Heart left ventricle (tissue), 13 donors: ENCODE data around the gene SMIM12.

ENCODE experiments used
- POLR2A ChIP-seq, 2 donors: fragments of 450-650 bp; IDR thresholded peaks; one replicate each; pipeline ENCODE4 v1.6.1; 2017; ENCODE audit warnings: antibody characterized with exemption in 2 of 2, mild to moderate bottlenecking in 2 of 2, moderate library complexity in 2 of 2
- TF ChIP-seq, protein P1 (sequence below), 12 donors: fragments of 200-600 bp; sonication (generic) in 4 of 12; IDR thresholded peaks; one replicate each; pipeline versions ENCODE4 v1.5.0 to v1.8.0; 2018 to 2022; ENCODE audit warnings: antibody characterized with exemption in 12 of 12, mild to moderate bottlenecking in 5 of 12
- donor health status: ischemic (EF 13 %, LVEDD 7.1; RV severe dilation, severe dysfunction).
- donor health status: DM: no; HTN: yes; CAD: no.
- donor health status: DM: no; HTN: no; CAD: no.
- donor health status: ischemic (EF 25% LVEDD 6.9; RV normal size, moderate dysfunction).
- donor health status: ischemic (EF 25% LVEDD 5.7; RV mildly dilated, moderate dysfunction).
- donor health status: ischemic (EF 35%, LVEDD 5.7; RV mildly dilated, moderate dysfunction).
- donor health status: nonischemic (EF 11% LVEDD 7.7; RV severe dilation, severe dysfunction).
- donor health status: DM: yes; HTN: yes; CAD: no.
- donor health status: PGD.
- donor health status: ischemic (EF 29% LVEDD 5.4; RV normal size, mild dysfunction).
- donor health status: nonischemic (EF 23%, LVEDD 6.1; RV moderate dilation, normal function).

DNA sequence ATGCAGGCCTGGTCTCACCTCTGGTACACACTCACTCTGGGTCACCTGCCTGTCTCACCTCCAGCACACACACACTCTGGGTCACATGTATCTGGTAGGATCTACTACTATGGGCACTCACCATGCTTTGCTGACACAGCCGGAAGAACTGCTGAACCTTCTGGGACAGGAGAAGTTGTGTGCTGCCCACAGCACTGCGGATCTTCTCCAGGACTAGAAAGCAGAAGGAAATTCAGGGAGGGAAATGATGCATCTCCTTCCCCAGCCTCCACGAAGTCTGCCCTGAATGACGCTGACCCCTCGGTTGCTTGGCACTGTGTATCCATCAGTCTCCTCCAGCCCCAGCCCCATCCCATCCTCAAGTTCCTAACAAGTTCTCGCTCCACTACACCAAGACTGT lies 7.9 kb upstream of the SMIM12 start:
- TF ChIP-seq, protein P1, sequence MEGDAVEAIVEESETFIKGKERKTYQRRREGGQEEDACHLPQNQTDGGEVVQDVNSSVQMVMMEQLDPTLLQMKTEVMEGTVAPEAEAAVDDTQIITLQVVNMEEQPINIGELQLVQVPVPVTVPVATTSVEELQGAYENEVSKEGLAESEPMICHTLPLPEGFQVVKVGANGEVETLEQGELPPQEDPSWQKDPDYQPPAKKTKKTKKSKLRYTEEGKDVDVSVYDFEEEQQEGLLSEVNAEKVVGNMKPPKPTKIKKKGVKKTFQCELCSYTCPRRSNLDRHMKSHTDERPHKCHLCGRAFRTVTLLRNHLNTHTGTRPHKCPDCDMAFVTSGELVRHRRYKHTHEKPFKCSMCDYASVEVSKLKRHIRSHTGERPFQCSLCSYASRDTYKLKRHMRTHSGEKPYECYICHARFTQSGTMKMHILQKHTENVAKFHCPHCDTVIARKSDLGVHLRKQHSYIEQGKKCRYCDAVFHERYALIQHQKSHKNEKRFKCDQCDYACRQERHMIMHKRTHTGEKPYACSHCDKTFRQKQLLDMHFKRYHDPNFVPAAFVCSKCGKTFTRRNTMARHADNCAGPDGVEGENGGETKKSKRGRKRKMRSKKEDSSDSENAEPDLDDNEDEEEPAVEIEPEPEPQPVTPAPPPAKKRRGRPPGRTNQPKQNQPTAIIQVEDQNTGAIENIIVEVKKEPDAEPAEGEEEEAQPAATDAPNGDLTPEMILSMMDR (IDR thresholded peaks at IDR 0.05) = no peak
- no peak for TF ChIP-seq POLR2A (IDR thresholded peaks at IDR 0.05)
